GM21576 (cell line): ENCODE measurements around the gene RPL13.

Experiments used
- ATAC-seq: cut with Tn5 transposase; IDR thresholded peaks from one replicate; pipeline ENCODE4 v1.9.1; 2021; ENCODE audit warnings: mild to moderate bottlenecking, moderate library complexity; ENCODE audit not compliant: unreplicated experiment

The RPL13 gene

GRCh38 chr16:89613231-89613953 lies 52.9 kb downstream of the RPL13 start, which contains the start of gene DPEP1:
Gene DPEP1 (plus strand): TSS chr16:89613642. CDS start chr16:89630411, 16,769 bp downstream.
- ATAC-seq = no peak

GRCh38 chr16:89613954-89614459 lies 53.5 kb downstream of the RPL13 start:
- ATAC-seq = no peak
